GM19035 (cell line): Measurements from ENCODE around the gene HDDC3.
"Not testable (repeated sequence)": the region's sequence is repeated elsewhere in the genome, so short reads cannot be mapped to it uniquely, and the experiment has no call there.

Source experiments
- ATAC-seq: cut with Tn5 transposase; IDR thresholded peaks from one replicate; pipeline ENCODE4 v1.9.1; 2021; ENCODE audit not compliant: unreplicated experiment

The HDDC3 gene

DNA sequence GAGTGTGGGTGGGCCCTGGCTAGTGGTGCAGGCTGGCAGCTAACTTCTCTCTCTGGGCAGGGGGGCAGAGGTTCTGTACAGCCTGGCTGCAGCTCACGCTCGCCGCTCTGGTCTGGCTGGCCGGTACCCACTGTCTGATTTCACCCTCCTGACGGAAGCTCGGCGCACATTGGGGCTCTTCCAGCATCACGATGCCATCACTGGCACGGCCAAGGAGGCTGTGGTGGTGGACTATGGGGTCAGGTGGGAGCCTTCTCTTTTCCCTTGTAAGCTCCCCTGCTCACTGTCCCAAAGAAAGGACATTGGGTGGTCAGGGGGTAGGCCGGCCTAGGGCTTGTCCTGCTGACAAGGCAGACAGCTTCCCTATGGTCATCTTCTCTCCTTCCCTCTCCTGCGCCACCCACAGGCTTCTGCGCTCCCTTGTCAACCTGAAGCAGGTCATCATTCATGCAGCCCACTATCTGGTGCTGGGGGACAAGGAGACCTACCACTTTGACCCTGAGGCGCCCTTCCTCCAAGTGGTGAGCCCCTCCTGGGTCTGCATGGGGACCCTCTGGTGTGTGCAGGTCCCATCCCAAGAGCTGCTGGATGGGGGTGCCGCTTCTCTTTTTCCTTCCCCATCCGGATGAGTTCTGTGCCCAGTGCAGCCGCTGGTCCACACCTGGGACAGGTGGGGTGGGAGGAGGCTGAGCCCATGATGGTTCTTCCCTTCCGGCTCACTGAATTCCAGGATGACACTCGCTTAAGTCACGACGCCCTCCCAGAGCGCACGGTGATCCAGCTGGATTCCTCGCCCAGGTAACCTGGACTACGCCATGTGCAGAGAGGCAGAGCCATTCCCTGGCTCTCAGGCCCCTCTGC is 21.7 kb downstream of the HDDC3 start:
- ATAC-seq = no peak

DNA sequence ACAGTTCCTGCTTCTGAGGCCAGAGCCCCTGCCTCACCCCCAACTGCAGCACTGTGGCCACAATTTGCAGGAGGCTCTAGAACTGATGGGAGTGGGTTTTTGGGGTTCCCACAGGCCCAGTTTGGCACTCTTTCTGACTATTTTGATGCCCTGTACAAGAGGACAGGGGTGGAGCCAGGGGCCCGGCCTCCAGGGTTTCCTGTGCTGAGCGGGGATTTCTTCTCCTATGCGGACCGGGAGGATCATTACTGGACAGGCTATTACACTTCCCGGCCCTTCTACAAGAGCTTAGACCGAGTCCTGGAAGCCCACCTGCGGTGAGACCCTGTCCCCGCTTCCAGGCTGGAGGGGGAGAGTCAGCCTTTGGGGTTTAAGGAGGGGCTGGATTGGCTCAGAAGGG is 22.4 kb downstream of the HDDC3 start:
- no peak for ATAC-seq

DNA sequence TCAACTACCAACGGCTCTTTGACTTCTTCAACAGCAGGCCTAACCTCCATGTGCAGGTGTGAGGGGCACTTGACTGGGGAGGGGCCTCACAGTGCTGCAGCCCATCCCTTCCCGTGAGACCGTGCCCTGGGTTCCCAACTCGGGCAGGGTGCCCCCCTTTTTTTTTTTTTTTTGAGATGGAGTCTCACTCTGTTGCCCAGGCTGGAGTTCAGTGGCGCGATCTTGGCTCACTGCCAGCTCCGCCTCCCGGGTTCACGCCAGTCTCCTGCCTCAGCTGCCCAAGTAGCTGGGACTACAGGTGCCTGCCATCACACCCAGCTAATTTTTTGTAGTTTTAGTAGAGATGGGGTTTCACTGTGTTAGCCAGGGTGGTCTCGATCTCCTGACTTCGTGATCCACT is 22.9 kb downstream of the HDDC3 start:
- not testable (repeated sequence) for ATAC-seq

DNA sequence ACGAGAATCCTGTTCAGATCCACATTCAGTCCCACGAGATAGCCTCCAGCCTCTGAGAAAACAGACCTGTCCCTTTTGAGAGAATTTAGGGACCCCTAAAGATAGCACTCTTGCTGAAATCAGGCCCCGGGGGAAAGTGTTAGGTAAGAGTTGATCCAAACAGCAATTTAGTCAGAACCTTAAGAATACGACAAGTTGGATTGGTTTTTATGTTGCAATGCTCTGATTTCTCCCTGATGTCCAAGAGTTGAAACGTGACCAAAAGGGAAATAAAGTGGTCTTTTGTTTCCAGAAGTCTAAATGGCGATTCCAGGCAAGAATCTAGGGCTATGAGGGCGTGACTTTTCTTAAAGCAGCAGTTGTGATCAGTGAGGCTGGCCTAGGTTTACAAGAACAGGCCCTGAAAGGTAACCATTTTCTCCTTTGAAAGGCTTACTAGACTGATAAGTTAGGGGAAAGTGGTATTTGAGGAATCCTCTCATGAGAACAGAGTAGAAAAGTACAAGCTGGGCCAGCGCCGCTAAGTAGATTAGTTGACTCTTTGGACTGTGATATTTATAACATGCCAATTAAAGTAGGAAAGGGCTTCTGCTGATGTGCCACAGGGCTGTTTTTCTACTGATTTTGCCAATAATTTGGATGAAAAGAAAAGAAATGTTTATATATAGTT is 24.4 kb downstream of the HDDC3 start:
- ATAC-seq = no peak

DNA sequence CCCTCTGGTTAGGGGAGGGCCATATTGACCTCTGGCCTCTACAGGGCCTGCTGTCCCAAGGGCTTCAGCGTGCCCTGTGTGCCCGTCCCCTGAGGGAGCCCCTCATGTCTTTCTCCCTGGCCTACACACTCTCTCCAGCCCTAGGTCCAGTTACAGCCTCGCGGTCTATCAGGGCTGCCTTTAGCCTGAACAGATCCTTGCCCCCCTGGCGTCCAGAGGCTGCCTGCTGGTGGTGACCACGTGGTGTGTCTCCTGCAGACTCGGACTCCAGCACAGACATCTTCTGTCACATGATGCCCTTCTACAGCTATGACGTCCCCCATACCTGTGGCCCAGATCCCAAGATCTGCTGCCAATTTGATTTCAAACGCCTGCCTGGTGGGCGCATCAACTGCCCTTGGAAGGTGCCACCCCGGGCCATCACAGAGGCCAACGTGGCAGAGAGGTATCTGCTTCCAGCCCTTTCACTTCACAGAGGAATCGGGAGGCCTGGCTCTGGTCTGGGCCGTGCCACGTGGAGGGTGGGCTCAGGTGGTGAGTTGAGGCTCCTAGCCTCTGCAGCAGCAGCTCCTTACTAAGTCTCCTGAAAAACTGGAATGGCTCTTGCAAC is 25.2 kb downstream of the HDDC3 start:
- ATAC-seq = no peak

DNA sequence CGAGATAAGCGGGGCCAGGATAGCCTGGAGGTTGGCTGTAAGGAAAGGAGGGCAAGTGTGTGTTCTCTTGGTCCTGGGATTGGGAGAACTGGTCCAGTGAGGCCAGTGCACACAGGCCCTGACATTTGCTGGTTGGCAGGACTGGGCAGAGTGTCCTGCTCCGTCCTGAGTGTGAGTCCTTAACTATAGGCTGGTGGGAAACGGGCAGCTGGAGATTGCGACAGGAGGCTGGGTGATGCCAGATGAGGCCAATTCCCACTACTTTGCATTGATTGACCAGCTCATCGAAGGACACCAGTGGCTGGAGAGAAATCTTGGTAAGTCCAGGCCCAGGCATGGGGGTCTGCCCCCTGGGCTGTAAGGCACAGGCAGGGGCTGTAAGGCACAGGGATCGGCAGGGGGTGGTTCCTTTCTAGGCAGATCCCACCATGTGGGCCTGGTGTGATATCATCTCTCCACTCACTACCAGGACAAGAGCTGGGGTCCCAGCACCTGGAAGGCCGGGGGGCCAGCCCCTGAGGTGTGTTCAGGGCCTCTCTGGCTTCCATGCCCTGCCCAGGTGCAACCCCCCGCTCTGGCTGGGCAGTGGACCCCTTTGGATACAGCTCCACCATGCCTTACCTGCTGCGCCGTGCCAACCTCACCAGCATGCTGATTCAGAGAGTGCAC is 26.0 kb downstream of the HDDC3 start:
- ATAC-seq = no peak

DNA sequence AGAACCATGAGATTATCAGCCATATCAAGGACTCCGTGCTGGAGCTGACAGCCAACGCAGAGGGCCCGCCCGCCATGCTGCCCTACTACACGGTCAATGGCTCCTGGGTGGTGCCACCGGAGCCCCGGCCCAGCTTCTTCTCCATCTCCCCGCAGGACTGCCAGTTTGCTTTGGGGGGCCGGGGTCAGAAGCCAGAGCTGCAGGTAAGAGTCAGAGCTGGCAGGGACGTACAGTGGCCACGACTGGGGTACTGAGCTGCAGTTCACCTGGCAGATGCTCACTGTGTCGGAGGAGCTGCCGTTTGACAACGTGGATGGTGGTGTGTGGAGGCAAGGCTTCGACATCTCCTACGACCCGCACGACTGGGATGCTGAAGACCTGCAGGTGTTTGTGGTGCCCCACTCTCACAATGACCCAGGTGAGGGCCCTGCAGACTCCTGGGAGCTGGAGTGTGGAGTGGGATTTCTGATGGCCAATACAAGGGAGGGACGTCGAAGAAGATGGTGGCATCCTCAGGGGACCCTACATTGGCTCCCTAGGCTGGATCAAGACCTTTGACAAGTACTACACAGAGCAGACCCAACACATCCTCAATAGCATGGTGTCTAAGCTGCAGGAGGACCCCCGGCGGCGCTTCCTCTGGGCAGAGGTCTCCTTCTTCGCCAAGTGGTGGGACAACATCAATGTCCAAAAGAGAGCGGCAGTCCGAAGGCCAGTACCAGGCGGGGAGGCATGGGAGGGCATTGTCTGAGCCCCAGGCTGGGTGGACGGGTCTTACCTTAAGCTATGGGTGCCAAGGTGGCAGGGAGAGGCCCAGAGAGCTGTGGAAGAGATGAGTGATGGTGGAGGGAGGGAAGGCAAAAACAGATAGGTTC is 26.8 kb downstream of the HDDC3 start:
- ATAC-seq = no peak

DNA sequence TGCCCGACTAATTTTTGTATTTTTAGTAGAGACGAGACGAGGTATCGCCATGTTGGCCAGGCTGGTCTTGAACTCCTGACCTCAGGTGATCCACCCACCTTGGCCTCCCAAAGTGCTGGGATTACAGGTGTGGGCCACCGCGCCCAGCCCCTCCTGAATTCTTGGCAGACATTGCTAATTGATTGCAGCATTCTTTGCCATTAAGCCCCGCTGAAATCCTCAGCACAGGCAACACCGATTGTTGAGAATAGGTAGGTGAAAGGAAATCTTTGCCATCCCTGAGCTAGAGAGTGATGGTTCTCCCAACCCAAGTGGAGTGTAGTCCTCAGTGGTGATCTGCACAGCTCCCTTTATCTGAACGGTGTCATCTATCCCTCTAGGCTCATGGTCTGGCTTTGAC is 27.6 kb downstream of the HDDC3 start:
- no peak for ATAC-seq

DNA sequence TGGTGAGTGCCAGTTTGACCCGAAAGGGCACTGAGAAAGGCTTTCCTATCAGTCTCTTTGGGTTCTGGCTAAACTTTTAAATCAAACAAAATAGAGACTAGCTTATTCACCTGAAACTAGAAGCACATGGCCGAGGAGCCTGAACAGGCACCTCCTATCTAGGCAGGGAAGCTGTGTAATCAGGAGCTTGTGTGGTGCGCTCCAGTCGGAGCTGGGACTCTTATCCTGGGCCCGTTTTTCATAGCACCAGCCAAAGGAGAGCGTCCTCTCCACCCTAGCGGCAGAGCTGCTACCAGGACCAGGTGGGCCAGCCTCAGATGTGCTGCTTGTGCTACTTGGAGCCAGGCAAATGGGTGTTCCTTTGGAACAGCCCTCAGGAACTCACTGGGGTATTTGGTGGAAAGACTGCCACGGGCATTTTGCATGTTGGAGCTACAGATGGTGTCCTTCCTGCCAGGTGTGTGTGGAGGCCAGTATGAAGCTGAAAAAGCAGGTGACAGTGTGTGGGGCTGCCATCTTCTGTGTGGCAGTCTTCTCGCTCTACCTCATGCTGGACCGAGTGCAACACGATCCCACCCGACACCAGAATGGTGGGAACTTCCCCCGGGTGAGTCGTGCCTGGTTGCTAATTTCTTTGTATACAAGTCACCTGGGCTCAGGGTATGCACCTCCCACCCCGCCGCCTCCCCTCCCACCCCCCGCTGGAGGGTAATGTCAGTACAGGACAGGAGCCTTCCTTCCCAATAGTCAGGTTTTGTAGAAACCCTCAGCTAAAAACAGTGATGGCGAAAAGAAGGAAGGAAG is 28.4 kb downstream of the HDDC3 start:
- no peak for ATAC-seq

DNA sequence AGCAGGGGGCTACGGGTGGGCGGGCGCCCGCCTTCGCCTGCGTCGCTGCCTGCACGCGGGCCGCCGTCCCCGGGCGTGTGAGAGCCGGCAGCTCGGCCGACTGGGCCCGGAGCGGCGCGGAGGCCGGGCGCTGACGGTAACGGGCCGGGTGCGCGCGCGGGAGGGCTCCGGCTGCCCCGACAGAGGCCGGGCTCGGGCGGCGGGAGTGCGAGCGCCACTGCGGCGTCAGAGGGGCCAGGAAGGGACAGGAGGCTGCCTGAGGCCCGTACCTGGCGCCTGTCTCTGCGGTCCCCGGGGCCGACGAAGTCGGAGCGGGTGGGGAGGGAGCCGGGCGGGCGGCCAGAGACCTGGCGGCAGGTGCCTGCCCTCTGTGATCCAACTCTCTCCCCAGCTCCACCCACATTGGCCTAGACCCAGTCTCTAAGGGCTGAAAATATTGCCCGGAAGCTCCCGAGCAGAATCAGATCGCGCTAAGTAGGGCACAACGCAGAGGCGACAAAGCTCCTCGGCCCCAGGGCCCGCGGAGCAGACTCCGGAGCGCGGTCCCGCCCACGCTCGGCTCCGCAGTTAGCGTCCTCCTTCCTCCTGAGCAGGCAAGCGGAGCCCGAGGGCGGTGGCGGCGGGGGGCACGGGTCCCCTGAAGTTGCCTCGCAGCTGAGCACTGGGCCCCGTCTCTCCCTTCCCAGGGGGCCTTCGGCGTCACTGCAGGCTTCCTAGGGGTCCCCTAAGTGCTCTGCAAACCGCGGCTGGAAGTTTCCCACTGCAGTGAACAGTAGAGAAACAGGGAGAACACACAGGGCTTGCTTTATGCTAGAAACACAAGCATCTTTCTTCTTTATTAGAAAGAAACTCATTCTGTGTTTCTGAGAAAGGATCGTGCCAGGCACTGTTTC is 29.3 kb downstream of the HDDC3 start, which contains the start of gene MAN2A2:
Gene MAN2A2 (plus strand): TSS at position 463 of the 893 bp plus-strand sequence. CDS start 906 bp downstream, outside the sequence.
- ATAC-seq = peak; percentile 63

DNA sequence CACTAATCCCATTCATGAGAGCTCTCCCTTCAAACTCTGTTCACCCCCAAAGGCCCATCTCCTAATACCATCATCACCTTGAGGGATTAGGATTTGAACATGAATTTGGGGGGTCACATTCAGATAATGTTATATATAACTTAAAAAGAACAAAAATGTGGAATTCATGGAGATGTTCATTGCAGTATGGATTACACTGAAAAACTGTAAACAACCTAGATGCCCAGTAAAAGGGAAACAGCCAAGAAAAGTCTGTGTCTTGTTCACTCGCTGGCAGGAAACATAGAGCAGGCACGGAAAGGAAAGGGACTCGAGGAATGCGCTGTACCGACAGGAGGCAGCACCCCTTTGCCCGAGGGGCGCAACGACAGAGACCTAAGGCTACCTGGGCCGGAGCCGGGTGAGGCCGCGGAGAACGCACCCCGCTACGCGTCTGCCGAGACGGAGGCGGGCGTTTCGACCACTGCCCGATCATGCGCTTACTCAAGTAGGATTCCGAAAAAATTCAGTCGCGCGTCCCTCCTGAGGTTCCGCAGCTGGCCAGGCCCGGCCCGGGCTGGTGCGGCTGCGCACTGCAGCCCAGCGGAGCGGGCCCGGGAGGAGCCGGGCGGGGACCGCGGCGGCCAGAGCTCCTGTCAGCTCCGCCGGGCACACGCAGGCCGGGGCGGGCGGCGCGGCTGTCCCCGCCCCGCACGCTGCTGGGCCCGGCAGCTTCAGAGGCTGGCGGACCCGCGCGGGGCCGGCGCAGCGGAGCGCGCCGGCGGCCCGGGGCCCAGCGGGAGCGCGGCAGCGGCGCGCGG is 30.1 kb downstream of the HDDC3 start:
- peak; percentile 71 for ATAC-seq

DNA sequence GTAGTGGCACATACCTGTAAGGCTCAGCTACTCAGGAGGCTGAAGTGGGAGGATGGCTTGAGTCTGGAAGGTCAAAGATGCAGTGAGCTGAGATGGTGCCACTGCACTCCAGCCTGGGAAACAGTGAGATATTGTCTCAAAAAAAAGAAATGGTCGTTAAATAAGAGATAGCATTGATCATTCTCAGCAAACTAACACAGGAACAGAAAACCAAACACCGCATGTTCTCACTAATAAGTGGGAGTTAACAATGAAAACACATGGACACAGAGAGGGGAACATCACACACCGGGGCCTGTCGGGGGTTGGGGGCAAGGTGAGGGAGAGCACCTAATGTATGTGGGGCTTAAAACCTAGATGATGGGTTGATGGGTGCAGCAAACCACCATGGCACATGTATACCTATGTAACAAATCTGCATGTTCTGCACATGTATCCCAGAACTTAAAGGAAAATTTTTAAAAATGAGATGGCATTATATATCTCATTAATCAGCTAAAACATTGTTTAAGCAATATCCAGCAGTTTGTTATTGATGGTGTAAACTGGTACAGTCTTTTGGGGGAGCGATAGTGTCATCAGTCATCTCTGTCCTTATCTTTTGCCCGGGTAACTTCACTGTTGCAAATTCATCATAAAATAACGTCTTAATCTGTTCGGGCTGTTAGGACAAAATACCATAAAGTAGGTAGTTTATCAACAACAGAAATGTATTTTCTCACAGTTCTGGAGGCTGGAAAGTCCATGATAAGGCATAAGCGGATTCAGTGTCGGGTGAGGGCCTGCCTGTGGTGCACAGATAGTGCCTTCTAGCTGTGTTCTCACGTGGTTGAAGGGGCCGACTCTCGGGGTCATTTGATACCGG is 30.9 kb downstream of the HDDC3 start:
- no peak for ATAC-seq

DNA sequence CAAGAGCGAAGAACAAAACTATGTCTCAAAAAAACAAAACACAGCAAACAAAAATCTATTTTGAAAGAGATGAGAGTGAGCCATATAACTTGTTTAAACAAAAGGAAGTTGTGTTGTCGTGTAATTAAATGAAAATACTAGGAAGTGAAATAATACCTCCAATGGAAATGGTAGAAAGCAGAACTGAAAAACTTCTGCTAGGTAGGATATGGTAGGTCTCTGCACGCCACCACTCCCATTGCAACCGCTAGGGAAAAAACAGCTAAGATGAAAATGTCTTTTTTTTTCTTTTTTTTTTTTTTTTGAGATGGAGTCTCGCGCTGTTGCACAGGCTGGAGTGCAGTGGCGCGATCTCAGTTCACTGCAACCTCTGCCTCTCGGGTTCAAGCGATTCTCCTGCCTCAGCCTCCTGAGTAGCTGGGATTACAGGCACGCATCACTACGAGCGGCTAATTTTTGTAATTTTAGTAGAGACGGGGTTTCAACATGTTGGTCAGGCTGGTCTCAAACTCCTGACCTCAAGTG is 35.2 kb downstream of the HDDC3 start:
- ATAC-seq = peak; percentile 43

DNA sequence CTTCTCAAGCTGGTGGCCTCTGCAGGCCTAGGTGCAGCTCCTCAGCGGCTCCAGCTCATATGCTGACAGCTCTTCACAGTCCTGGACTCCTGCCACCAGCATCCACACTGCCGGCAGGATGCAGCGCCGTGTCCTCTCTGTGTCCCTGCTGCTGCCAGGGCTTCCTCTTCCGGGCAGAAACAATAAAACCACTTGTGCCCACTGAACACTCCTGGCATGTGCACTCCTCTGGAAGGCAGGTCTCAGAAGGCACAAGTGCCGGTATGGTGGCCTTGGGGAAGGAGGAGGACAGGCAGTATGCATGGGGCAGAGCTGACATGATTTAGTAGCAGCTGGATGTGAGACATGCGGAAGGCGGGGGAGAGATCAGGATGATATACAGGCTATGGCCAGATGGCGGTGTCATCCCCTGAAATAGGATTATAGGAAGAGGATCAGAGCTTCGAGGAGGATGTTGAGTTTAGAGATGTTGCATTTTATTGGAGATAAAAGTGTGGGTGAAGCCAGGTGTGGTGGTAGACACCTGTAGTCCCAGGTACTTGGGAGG is 36.7 kb downstream of the HDDC3 start:
- ATAC-seq = no peak

DNA sequence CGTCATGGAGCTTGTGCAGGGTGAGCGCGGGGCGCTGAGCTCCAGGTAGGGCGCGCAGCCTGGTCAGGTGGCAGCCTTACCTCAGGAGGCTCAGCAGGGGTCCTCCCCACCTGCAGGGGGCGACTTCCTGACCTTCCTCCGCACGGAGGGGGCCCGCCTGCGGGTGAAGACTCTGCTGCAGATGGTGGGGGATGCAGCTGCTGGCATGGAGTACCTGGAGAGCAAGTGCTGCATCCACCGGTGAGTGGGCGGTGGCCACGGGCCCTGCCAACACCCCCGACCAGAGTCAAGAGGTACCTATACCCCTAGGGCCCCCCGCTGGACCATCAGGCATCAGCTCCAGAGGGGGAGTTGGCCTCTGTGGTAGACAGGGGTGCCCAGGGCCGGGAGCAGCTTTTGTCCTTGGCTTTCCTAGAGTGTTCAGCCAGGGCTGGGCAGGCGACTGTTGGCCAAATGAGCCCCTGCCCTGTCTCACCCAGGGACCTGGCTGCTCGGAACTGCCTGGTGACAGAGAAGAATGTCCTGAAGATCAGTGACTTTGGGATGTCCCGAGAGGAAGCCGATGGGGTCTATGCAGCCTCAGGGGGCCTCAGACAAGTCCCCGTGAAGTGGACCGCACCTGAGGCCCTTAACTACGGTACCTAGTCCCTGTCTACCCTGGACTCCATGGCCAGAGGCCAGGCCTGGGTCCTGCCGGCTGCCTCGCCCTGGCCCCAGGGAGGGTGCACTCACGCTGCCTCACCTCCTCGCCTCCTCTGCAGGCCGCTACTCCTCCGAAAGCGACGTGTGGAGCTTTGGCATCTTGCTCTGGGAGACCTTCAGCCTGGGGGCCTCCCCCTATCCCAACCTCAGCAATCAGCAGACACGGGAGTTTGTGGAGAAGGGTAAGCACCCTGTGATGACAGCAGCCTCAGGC is 38.9 kb downstream of the HDDC3 start:
- ATAC-seq = no peak
